ENCODE measurements around the gene TANK. TPM values are rescaled to one million over a fixed set of nuclear protein-coding genes. Genes with fewer than 3 reads are reported as not detected.
"Not testable (repeated sequence)": the region's sequence is repeated elsewhere in the genome, so short reads cannot be mapped to it uniquely, and the experiment has no call there.

TANK gene
- total RNA-seq, 1 donor from 2014 or later, result 33.6 TPM

- Histone ChIP-seq H3K4me3 (ENCODE audit: low read depth, low read length) (no peak overlapping the region), H3K36me3 (ENCODE audit: control insufficient read depth, insufficient read depth, low read length) (no peaks in the 10 kb centered on the region), H3K27me3 (ENCODE audit: control insufficient read depth, insufficient read depth, low read length) (no peaks in the 10 kb centered on the region)
- no peak for TF ChIP-seq CTCF (IDR thresholded peaks at IDR 0.05; ENCODE audit: insufficient read depth, low read length, poor library complexity, severe bottlenecking)
- no peak for DNase-seq (ENCODE audit: low read depth)
These were observed 83.7 kb downstream of the TANK start for GRCh38 chr2:161243905-161244304.

GRCh38 chr2:161244387-161245260 lies 84.4 kb downstream of the TANK start:
- DNase-seq (ENCODE audit: low read depth); H3K36me3 ChIP-seq (ENCODE audit: control insufficient read depth, insufficient read depth, low read length); H3K27me3 ChIP-seq (ENCODE audit: control insufficient read depth, insufficient read depth, low read length): not testable (repeated sequence)
- H3K4me3 ChIP-seq (ENCODE audit: low read depth, low read length), result peak overlapping the region; percentile 29

GRCh38 chr2:161245261-161245553 lies 85.0 kb downstream of the TANK start:
- no peak for DNase-seq (ENCODE audit: low read depth)
- TF ChIP-seq CTCF (IDR thresholded peaks at IDR 0.05; ENCODE audit: insufficient read depth, low read length, poor library complexity, severe bottlenecking), result no peak
- no peaks in the 10 kb centered on the region for H3K36me3 ChIP-seq (ENCODE audit: control insufficient read depth, insufficient read depth, low read length)
- peak overlapping the region; percentile 28 for H3K4me3 ChIP-seq (ENCODE audit: low read depth, low read length)
- no peaks in the 10 kb centered on the region for H3K27me3 ChIP-seq (ENCODE audit: control insufficient read depth, insufficient read depth, low read length)

DNA sequence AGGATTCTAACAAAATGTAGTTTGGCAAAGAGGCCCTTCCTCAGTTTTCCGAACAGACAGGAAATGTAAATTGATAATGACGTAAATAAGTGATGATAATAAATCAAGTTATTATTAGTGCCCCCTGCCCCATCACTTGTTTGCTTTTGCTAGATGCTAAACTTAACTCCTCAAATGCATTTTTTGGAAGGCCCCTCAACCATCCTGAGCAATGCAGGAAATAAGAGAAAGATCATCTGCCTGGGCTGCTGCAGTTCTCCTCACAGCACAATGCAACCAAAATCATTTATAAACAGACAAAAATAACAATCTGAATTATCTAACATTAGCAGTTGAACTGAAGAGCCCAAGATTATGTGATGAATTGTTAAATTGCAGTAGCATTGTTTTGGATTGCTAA lies 85.4 kb downstream of the TANK start:
- TF ChIP-seq CTCF (IDR thresholded peaks at IDR 0.05; ENCODE audit: insufficient read depth, low read length, poor library complexity, severe bottlenecking), result no peak
- H3K4me3 ChIP-seq (ENCODE audit: low read depth, low read length), result no peak overlapping the region

GRCh38 chr2:161246281-161246680 lies 86.1 kb downstream of the TANK start:
- Histone ChIP-seq H3K27me3 (ENCODE audit: control insufficient read depth, insufficient read depth, low read length) (no peaks in the 10 kb centered on the region), H3K4me3 (ENCODE audit: low read depth, low read length) (no peak overlapping the region), H3K36me3 (ENCODE audit: control insufficient read depth, insufficient read depth, low read length) (no peaks in the 10 kb centered on the region)
- DNase-seq (ENCODE audit: low read depth), result no peak
- TF ChIP-seq CTCF (IDR thresholded peaks at IDR 0.05; ENCODE audit: insufficient read depth, low read length, poor library complexity, severe bottlenecking), result no peak

More for the DNA sequence above, 85.4 kb downstream of the TANK start:
- Histone ChIP-seq H3K27me3 (ENCODE audit: control insufficient read depth, insufficient read depth, low read length) (no peaks in the 10 kb centered on the region), H3K36me3 (ENCODE audit: control insufficient read depth, insufficient read depth, low read length) (no peaks in the 10 kb centered on the region)
- DNase-seq (ENCODE audit: low read depth), result no peak

GRCh38 chr2:161250864-161251436 lies 90.7 kb downstream of the TANK start:
- Histone ChIP-seq H3K36me3 (ENCODE audit: control insufficient read depth, insufficient read depth, low read length) (no peaks in the 10 kb centered on the region), H3K4me3 (ENCODE audit: low read depth, low read length) (no peak overlapping the region), H3K27me3 (ENCODE audit: control insufficient read depth, insufficient read depth, low read length) (no peaks in the 10 kb centered on the region)
- TF ChIP-seq CTCF (IDR thresholded peaks at IDR 0.05; ENCODE audit: insufficient read depth, low read length, poor library complexity, severe bottlenecking), result peak; percentile 68
- peak; percentile 50 for DNase-seq (ENCODE audit: low read depth)

All from kidney epithelial cell (primary cell).